Activated T-cell treated with anti-CD3 and anti-CD28 coated beads for 24 hours (primary cell): ENCODE data around the gene CDK11A.
"Not testable (repeated sequence)": the region's sequence is repeated elsewhere in the genome, so short reads cannot be mapped to it uniquely, and the experiment has no call there.

Source experiments
- DNase-seq: peaks from one replicate; pipeline ENCODE4 v3.0.0-alpha.2; 2020; ENCODE audit warnings: low read depth

Gene CDK11A

DNA sequence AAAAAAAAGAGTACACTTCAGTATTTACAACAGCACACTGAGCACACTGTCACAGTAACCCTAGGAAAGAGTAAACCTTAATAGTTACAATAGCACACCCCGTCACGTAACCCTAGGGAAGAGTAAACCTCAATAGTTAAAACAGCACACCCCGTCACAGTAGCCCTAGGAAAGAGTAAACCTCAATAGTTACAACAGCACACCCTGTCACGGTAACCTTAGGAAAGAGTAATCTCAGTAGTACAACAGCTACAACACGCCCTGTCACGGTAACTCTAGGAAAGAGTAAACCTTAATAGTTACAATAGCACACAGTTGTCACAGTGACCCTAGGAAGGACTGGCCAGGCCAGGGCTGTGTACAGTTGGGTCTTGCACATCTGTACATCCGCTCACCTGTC lies 3.0 kb downstream of the CDK11A start:
- DNase-seq: no peak

DNA sequence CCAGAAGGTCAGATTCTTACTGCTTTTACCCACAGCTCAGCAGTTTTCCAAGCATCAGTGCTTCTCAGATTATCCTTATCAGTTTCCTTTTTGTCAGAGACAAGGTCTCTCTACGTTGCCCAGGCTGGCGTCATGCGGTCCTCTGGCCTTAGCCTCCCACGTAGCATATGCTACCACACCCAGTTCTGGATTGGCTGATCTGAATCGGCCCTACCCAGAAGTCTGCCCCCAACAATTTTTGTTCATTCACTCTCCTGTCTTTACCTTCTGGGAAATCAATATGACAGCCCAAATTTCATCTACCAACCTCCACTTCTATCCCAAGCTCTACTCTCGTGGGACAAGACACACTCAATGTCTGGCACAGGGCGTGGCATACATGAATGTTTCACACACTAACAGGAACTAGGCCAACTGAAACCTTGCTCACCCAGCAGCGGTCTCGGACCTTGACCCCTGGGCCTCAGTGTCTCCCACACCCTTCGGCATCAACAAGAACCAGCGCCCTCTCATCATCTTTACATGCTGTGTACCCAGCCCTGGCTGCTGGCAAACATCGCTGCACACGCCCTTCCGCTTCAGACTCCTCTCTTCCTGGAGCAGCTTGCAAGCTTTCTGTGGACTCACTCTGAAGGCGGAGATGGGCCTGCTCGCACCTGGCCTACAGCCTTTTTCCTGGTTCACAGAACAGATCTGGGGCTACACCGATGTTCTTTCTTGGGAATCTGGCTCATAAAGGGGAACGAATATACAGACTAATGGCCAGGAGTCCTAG lies 8.9 kb downstream of the CDK11A start:
- not testable (repeated sequence) for DNase-seq

DNA sequence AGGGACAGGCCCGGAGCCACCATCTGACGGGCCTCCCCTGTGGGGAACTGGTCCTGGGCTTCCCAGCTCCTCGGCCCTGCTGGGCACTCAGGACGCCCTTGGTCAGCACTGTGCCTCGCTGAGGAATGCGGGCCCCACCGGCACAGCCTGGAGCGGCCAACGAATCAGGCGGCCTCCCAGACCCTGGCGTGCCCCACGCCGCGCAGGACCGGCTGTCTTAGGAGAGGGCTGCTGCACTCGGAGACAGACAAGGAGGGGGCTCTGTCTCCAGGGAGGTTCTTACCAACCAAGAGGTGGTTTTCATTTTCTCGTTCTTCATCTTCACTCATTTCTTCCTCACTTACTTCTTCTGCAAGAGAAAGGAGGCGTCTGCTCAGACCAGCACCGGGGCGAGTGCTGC lies 16.3 kb downstream of the CDK11A start:
- not testable (repeated sequence) for DNase-seq

DNA sequence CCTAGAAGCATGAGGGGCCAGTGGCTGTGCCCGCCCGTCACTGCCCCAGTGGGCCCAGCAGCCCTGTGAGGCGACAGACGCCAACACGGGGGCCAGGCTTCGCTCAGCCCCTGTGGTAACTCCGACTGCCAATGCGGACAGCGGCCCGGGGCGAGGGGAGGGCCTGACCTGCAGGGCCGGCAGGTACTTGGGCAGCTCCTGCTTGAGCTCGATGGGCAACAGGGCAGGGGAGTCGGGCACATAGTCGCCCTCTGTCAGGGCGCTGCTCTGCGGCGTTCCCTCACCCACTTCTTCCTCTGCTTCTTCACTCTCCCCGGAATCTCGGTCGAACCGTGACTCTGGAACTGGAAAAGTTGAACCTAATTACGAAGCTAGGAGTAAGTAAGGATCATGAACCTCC lies 16.9 kb downstream of the CDK11A start:
- DNase-seq: not testable (repeated sequence)

DNA sequence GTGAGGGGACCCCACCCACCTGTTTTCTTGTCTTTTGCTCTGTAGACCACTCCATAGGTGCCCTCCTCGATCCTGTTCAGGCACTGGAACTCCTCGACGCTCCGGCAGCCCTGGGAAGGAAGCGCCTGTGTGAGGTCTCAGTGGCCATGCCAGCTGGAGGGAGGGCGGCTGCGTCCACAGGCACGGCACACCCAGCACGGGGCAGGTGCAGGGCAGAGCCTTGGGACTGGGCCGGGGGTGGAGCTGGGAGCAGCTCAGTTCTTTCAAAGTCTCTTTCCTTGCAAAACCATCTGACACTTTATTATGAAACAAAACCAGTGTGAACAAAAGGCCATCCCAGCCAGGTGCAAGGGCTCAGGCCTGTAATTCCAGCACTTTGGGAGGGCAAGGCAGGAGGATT lies 18.5 kb downstream of the CDK11A start:
- not testable (repeated sequence) for DNase-seq

DNA sequence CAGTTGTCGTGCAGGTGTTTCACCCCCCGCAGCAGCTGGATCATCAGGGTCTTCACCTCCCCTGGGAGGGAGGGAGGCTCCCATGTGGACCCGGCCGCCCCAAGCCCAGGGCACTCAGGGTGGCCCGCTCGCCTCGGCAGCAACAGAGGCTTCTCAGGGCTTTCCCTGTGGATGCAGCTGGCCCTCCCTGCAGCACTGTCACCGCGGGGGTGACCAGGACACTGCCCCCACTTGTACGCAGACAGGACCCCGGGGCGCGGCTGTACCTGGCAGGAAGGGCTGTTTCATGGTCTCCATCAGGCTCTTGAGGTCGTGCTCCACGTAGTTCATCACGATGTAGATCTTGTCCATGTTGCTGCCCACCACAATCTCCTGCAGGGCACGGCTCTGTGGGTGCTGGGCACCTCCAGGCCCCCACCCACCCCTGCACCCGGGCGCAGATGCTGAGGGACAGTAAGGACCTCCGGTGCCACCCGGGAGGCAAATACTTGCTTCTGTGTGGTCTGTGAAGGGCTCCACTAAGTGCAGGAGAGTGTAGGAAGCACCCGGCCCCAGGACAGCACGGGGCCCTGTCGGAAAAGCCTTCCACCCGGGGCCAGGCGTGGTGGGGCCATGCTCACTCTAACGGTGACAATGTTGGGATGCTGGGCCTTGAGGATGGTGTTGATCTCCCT lies 19.7 kb downstream of the CDK11A start:
- not testable (repeated sequence) for DNase-seq

DNA sequence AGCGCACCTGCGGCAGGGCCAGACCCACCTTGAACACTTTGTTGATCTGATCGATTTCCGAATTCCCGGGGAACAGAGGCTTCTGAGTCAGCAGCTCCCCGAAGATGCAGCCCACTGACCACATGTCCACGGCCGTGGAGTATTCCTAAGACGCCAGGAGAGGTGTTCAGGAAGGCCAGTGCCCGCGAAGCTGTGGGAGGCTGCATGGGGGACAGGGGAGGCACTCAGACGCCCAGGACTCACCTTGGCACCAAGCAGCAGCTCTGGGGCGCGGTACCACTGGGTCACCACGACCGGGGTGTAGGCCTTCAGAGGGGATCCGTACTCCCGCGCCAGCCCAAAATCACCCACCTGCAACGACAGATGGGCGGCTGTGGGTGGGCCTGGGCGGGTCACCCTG lies 20.4 kb downstream of the CDK11A start:
- no peak for DNase-seq

DNA sequence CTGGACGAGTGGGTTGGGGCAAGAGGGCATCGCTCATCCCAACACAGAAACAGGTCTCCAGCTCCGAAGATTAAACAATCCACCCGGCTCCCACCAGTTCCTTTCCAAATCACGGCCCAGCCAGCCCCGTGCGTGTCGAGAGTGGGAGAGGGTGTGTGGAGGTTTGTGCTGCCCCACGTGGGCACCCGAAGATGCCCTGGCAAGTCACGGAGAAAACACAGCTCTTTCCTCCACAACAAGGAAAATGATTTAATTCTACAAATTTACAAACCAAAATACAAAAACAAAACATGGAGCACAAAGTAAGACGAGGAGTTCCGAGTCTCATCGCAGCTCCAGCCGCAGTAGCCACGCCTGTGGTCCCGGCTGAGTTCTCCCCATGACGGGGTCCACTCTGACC lies 21.7 kb downstream of the CDK11A start:
- DNase-seq: not testable (repeated sequence)

DNA sequence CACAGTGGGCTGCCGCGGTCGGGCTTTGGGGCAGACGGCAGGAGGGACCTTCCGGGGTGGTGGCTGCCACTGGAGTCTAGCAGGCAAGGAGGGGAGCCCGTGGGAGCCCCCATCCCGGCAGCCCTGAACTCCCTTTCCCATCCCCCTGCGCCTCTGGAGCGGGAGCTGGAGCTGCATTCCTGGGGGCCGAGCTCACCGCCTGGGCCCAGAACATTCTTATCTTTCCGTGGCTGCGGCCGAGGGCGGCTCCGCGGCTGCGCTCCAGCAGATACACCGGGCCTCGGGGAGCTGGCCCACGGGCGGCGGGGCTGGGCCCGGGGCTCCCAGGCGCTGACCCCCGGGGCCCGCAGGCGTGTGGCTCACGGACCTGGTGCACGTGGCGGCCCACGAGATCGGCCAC lies 23.6 kb downstream of the CDK11A start:
- not testable (repeated sequence) for DNase-seq

DNA sequence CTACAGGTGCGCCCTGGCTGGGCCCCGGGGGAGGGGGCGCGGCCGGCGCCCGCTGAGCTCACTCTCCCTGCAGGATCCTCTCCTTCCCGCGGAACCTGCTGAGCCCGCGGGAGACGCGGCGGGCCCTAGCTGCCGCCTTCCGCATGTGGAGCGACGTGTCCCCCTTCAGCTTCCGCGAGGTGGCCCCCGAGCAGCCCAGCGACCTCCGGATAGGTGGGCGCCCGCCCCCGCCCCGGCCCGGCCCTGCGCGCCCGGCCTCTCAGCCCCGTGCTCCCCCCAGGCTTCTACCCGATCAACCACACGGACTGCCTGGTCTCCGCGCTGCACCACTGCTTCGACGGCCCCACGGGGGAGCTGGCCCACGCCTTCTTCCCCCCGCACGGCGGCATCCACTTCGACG lies 24.1 kb downstream of the CDK11A start:
- DNase-seq: not testable (repeated sequence)

DNA sequence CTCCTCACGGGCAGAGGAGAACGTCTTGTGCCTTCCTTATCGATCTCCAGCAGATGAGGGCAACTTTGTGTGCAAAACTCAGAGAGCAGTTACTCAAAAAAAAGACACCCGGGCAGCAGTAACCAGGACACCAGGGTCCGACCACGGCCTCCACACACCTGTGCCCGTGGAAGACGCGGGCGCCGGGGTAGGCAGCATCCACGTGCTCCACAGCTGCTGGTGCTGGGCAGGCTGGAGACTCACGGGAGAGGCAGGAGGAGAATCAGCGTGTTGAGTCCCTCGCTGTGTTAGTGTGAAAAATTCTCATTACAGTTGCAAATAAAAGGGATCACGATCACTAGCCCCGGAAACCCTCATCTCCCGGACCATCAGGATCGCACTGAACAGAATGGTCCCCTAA lies 25.1 kb downstream of the CDK11A start:
- DNase-seq: not testable (repeated sequence)

DNA sequence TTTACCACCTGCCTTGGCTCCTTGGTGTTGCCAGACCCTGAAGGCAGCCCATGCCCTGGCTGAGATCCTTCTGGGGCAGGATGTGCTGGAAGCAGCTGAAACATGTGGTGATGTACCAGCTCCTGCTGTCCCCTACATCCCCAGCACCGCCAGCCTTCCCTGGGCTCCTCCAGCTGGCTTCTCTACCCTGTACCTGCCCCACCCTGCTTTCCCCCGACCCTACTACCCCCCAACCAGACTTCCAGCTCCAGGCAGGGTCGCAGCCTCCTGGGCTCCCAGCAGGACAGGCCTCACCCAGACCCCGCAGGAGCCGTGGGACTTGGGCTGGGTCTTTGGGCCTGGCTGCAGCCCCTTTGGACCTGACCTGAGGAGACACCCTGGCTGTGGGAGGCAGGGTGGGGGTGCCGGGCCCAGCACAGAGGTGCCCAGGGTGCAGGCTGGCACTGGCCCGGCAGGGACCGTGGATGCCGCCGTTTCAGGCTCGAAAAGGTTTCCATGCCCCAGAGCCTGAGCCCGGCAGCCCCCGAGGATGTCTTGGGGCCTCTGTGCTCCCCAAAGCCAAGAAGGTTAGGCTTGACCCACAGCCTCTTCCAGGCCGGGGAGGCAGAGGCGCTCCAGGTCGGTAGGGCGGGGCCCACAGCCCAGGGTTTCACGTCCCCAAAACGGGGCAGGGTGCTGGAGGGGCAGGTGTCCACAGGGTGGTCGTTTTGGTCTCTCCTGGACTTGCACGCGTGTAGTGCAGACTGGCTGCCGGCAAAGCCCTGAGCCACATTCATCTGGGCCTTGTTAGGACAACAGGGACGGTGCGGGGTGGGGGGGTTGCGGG lies 26.6 kb downstream of the CDK11A start:
- DNase-seq: not testable (repeated sequence)

DNA sequence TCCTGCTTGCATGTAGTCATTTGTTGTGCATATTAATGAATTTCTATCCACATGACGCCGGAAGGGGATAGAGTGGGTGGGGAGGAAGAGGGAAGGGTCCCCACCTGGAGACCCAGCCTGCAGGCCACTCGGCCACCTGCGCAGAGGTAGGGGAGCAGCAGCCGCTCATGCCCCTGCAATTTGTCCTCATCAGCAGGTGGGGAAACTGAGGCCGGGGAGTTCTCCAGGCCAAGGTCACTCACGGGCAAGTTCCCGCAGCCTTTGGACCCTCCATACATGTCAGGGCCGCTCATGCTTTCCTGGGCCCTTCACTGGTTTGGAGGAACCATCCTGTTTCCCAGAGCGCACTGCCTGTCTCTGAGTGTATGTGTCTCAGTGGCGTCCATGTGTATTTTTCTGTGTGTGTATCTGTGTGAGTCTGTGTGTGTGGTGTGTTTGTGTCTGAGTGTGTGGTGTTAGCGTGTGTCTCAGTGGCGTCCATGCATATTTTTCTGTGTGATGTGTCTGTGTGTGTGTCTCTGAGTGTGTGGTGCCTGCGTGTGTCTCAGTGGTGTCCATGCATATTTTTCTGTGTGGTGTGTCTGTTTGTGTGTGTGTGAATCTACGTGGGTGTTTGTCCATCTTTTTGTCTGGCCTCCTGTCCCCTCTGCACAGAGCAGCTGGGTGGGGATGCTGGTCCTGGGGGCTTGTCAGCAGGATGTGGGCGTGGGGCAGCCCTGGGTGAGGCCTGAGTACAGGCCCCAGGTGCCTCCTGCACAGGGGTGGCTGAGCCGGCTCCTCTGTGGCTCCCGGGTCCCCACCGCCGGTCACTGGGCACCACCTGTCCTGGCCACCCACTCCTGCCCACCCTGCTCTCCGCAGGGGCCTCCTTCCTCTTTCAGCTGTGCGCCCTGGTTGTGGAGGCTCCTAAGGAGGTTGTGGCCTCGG lies 27.5 kb downstream of the CDK11A start:
- not testable (repeated sequence) for DNase-seq

DNA sequence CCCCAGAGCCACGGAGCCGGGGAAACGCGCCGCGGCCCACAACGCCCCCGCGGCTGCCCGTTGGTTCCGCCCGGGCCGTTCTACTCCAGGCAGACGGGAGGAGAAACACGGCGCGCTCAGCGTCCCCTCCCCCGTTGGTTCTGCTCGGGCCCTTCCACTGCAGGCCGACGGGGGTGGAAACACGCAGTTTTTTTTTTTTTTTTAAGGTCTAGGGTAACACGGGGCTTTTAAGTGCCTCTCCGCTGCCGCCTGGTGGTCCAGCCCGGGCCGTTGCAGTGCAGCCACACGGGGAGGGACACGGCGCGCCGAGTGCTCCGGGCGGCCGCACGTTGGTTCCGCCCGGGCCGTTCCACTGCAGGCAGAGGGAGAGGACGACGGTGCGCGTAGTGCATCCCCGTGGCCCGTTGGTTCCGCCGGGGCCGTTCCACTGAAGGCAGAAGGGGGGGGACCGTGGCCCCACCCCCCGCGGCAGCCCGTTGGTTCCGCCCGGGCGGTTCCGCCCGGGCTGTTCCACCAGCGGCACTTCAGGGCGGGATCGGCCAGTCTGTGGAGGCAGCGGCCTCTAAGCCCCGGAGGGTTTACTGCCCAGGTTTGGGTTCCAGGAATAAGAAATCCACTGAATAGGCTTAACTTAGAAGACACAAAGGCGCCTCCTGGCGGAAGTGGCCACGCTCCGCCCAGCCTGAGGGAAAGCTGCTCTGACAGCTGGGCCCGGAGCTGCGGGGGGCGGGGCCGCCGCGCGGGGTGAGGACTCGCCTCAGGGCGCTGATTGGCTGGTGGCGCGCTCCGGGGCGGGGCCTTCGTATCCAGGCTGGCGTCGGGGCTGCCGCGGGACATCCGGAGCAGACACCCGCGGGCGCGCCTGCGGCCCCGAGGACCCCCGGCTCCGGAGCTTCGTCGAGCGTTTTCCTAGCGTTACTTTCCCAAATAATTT lies 31.2 kb downstream of the CDK11A start, which contains the start of gene SLC35E2B:
TSS of gene SLC35E2B (minus strand) at position 82 of the 934 bp plus-strand sequence. CDS start 16,096 bp downstream, outside the sequence.
- DNase-seq: peak; percentile 87

DNA sequence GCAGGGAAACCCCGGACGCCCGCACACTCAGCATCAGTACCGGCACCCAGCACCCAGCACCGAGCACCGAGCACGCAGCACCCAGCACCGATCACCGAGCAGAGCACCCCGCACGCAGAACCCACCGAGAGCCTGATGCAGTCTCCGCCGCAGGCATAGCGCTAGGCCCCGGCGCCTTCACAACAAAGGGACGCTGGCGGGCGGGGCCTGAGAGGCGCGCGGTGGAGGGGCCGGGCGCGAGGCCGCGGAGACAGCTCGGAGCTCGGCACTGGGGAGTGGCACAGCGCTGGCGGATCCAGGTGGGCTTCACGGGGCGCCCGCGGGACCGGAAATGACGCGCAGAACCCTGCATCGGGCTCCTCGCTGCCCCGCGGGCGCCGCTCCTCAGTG lies 31.8 kb downstream of the CDK11A start:
- DNase-seq: peak; percentile 70

DNA sequence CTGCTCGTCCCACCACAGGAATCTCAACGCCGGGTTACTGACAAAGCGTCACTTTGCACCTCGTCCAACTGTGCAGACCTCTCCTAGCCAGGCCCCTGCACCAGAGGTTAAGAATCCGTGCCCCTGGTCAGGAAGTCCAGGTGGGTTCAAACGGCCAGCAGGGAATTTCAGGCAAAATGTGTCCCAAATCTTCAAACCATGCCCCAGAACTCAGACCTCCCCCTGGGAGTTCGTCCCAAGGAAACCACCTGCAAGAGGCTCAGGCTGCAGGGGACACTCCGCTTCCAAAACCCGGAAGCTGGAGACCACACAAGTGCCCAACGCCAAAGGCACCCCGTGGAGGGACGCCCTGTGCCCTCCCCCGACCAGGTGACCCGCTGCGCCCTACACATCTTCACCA lies 32.7 kb downstream of the CDK11A start:
- DNase-seq: not testable (repeated sequence)

DNA sequence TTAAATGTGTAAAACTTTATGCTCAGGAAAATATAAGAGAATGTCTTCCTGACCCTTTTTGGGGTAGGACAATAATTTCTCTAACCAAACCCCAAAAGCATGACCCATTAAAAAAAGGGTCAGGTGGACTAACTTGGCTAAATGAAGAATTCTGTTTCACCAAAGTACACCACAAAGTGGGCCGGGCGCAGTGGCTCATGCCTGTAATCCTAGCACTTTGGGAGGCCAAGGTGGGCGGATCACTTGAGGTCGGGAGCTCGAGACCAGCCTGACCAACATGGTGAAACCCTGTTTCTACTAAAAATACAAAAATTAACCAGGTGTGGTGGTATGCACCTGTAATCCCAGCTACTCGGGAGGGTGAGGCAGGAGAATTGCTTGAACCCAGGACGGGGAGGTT lies 34.6 kb downstream of the CDK11A start:
- not testable (repeated sequence) for DNase-seq

DNA sequence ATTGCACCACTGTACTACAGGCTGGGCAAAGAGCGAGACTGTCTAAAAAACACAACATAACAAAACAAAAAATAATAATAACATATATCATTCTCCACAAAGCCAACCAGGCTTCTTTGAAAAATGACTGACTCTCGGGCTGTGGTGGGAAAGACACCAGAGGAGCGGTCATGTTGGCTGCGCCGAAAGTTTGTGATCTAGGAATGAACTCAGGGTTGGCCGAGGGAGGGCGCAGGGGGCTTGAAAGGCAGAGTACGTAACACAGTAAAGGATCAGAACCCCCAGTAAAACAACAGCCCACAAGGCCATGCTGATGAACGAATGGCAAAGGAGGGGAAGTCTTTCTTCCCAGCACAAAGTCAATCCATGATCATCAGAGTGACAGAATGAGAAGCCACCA lies 36.3 kb downstream of the CDK11A start:
- no peak for DNase-seq

DNA sequence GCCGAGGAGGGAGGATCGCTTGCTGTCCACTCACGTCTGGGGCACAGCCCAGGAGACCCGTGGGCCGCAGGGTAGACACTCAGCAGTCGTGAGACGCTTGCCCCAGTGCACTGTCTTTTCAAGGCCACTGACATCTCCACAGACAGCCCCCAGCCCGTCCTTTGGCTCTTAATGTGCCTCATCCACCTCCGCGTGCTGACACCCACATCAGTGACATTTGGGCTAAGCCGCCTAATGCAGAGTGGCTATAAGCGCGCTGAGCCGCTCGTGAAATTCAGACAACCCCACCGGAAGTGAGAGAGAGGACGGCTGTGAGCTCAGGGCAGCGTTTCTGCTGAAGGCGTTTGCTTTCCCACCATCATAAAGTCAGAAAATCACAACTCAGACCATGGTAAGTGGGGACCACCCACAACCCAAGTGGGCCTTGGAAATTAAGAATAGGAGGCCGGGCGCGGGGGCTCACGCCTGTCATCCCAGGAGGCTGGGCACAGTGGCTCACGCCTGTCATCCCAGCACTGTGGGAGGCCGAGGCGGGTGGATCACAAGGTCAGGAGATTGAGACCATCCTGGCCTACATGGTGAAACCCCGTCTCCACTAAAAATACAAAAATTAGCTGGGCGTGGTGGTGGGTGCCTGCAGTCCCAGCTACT lies 40.0 kb downstream of the CDK11A start:
- DNase-seq: no peak
